ENCODE measurements around the gene CAVIN3. TPM values are rescaled to one million over a fixed set of nuclear protein-coding genes. Genes with fewer than 3 reads are reported as not detected.

The CAVIN3 gene
- total and polyA plus RNA-seq, 10 of the 15 experiments (the other 5 are each of a cell fraction or from before 2014, with no cell fraction given): 0.05 to 13.9 (median 4.5) TPM

DNA sequence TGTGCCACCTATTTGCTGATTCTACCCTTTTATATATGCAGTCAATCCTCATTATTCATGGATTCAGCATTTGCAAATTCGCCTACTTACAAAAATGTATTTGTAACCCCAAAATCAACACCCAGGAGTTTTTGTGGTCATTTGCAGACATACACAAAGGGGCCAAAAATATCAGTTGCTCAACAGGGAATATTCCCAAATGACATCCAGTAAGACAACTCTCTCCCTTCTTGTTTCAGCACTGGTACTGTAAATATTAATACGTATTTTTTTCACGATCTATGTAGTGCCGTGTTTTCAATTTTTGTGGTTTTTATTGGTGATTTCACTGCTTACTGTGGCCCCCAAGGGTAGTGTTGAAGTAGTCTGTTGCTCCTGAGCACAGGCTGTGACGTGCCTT, 11.8 kb upstream of the CAVIN3 start:
- Histone ChIP-seq H2AFZ (ENCODE audit: control insufficient read depth, low read depth, low read length) (no peak overlapping the region), H3K4me3 (no peak overlapping the region), H3K9ac (ENCODE audit: control insufficient read depth, insufficient read depth, low read length) (no peak overlapping the region), H3K9me3 (replicated peaks; ENCODE audit: control insufficient read depth, insufficient read depth, low read length) (no peaks in the 10 kb centered on the region), H3K4me1 (ENCODE audit: control insufficient read depth, insufficient read depth, low read length) (no peaks in the 10 kb centered on the region), H3K4me2 (ENCODE audit: control insufficient read depth, insufficient read depth) (no peak overlapping the region), H3K27ac (ENCODE audit: control insufficient read depth, insufficient read depth) (no peak overlapping the region), H3K27me3 (replicated peaks in 1 of 2; ENCODE audit: control insufficient read depth in 2 of 2, insufficient read depth in 2 of 2, low read length in 1 of 2) (peaks cover 0 to 2% of the 10 kb centered on the region in 2 experiments; a peak in 1 of 4 replicates), H3K36me3 (ENCODE audit: control insufficient read depth in 2 of 2, insufficient read depth in 2 of 2, low read length in 1 of 2) (no peaks in the 10 kb centered on the region), H3K79me2 (ENCODE audit: control insufficient read depth, insufficient read depth, low read length) (no peaks in the 10 kb centered on the region), H4K20me1 (ENCODE audit: control insufficient read depth, insufficient read depth) (no peaks in the 10 kb centered on the region)
- no peak for FAIRE-seq
- in situ Hi-C loops (cut with MboI) (no loop called here), intact Hi-C loops (cut with micrococcal nuclease; ENCODE audit: unreplicated experiment) (no loop called here)
- no TSS peak for BruUV-seq (replicated peaks)
- 38% methylated on average over 5 of the region's 5 CpGs for WGBS (ENCODE audit: insufficient coverage, insufficient replicate concordance, low lambda C conversion rate, missing lambda C conversion rate)
- ATAC-seq: no peak
- ChIA-PET POLR2A (no interaction called here), SMC1A (ENCODE audit: uncharacterized antibody, unreplicated experiment) (interaction anchor here (2.2 kb wide), 1 partner anchor 7 kb away, joined by 6 read pairs; no protein-coding TSS in a partner anchor), CTCF (no interaction called here), RAD21 (ENCODE audit: unreplicated experiment) (no interaction called here)
- no peak for DNase-seq (ENCODE audit: low read depth, low spot score)
- TF ChIP-seq IKZF2 (IDR thresholded peaks at IDR 0.05) (no peak), NR2C2 (IDR thresholded peaks at IDR 0.05; ENCODE audit: borderline replicate concordance, control insufficient read depth, insufficient read length, low read depth) (no peak), MTA3 (IDR thresholded peaks at IDR 0.05; ENCODE audit: borderline replicate concordance, low read length) (no peak), DPF2 (IDR thresholded peaks at IDR 0.05) (no peak), EP300 (IDR thresholded peaks at IDR 0.05; ENCODE audit: borderline replicate concordance in 1 of 2, control insufficient read depth in 1 of 2, low read depth in 2 of 2, low read length in 2 of 2) (no peak), EED (IDR thresholded peaks at IDR 0.05; ENCODE audit: low read depth) (no peak), ESRRA (IDR thresholded peaks at IDR 0.05; ENCODE audit: low read length) (no peak), SP1 (IDR thresholded peaks at IDR 0.05; ENCODE audit: low read depth, low read length) (no peak), HCFC1 (IDR thresholded peaks at IDR 0.05; ENCODE audit: low read length) (no peak), TCF3 (IDR thresholded peaks at IDR 0.05; ENCODE audit: borderline replicate concordance, insufficient read depth, low read depth, low read length) (no peak)
- TF ChIP-seq, protein P1, sequence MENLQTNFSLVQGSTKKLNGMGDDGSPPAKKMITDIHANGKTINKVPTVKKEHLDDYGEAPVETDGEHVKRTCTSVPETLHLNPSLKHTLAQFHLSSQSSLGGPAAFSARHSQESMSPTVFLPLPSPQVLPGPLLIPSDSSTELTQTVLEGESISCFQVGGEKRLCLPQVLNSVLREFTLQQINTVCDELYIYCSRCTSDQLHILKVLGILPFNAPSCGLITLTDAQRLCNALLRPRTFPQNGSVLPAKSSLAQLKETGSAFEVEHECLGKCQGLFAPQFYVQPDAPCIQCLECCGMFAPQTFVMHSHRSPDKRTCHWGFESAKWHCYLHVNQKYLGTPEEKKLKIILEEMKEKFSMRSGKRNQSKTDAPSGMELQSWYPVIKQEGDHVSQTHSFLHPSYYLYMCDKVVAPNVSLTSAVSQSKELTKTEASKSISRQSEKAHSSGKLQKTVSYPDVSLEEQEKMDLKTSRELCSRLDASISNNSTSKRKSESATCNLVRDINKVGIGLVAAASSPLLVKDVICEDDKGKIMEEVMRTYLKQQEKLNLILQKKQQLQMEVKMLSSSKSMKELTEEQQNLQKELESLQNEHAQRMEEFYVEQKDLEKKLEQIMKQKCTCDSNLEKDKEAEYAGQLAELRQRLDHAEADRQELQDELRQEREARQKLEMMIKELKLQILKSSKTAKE (IDR thresholded peaks at IDR 0.05; ENCODE audit: low read depth, poor library complexity, severe bottlenecking): no peak
- TF ChIP-seq, protein P2, sequence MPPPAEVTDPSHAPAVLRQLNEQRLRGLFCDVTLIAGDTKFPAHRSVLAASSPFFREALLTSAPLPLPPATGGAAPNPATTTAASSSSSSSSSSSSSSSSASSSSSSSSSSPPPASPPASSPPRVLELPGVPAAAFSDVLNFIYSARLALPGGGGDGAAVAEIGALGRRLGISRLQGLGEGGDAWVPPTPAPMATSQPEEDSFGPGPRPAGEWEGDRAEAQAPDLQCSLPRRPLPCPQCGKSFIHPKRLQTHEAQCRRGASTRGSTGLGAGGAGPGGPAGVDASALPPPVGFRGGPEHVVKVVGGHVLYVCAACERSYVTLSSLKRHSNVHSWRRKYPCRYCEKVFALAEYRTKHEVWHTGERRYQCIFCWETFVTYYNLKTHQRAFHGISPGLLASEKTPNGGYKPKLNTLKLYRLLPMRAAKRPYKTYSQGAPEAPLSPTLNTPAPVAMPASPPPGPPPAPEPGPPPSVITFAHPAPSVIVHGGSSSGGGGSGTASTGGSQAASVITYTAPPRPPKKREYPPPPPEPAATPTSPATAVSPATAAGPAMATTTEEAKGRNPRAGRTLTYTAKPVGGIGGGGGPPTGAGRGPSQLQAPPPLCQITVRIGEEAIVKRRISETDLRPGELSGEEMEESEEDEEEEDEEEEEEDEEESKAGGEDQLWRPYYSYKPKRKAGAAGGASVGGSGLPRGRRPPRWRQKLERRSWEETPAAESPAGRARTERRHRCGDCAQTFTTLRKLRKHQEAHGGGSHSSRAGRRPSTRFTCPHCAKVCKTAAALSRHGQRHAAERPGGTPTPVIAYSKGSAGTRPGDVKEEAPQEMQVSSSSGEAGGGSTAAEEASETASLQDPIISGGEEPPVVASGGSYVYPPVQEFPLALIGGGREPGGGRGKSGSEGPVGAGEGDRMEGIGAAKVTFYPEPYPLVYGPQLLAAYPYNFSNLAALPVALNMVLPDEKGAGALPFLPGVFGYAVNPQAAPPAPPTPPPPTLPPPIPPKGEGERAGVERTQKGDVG (CRISPR knock-in tag; IDR thresholded peaks at IDR 0.05): no peak
